HepG2 (cell line): Measurements from ENCODE around the gene DCTN1. TPM values are rescaled to one million over a fixed set of nuclear protein-coding genes. Genes with fewer than 3 reads are reported as not detected.

Experiments
- BRD4 ChIP-seq: sonication (generic); formaldehyde crosslinking; IDR thresholded peaks from 2 replicates; pipeline ENCODE4 v1.4.0; 2020; ENCODE audit warnings: missing genetic modification reagents
- HNRNPLL ChIP-seq: fragments of 200-400 bp; formaldehyde crosslinking; IDR thresholded peaks from 2 replicates; pipeline ENCODE4 v1.6.1; 2017; ENCODE audit warnings: mild to moderate bottlenecking, low read depth, low read length; ENCODE audit not compliant: poor library complexity, severe bottlenecking
- HOMEZ ChIP-seq: IDR thresholded peaks from 2 replicates; pipeline ENCODE4 v1.6.1; 2016; ENCODE audit warnings: low read depth
- LCORL ChIP-seq, 2 experiments: fragments of 450-650 bp in 1 of 2; sonication (generic) in 1 of 2; formaldehyde crosslinking in 1 of 2; IDR thresholded peaks; 2 replicates each; pipeline versions ENCODE4 v1.5.0 to v1.6.1; 2017 to 2020; ENCODE audit warnings: antibody characterized with exemption in 1 of 2, missing genetic modification reagents in 1 of 2
- NONO ChIP-seq, 2 experiments: fragments of 450-650 bp in 1 of 2; sonication (generic) in 1 of 2; formaldehyde crosslinking in 1 of 2; IDR thresholded peaks in 1 of 2; conservative IDR thresholded peaks in 1 of 2; 2 replicates each; pipeline versions ENCODE4 v1.6.1 to v1.8.0; 2017 to 2022; ENCODE audit warnings: mild to moderate bottlenecking in 1 of 2, missing genetic modification reagents in 1 of 2, moderate library complexity in 1 of 2
- SMAD9 ChIP-seq: sonication (generic); formaldehyde crosslinking; IDR thresholded peaks from 2 replicates; pipeline ENCODE4 v1.5.1; 2020; ENCODE audit warnings: mild to moderate bottlenecking, missing genetic modification reagents
- SRSF9 ChIP-seq: fragments of 200-400 bp; formaldehyde crosslinking; IDR thresholded peaks from 2 replicates; pipeline ENCODE4 v1.6.1; 2018; ENCODE audit warnings: borderline replicate concordance, mild to moderate bottlenecking, low read depth, low read length; ENCODE audit not compliant: insufficient read depth, poor library complexity, severe bottlenecking
- YEATS4 ChIP-seq: sonication (generic); formaldehyde crosslinking; IDR thresholded peaks from 2 replicates; pipeline ENCODE4 v1.4.0; 2020; ENCODE audit warnings: missing genetic modification reagents, borderline replicate concordance
- ZC3H13 ChIP-seq: sonication (generic); formaldehyde crosslinking; IDR thresholded peaks from 2 replicates; pipeline ENCODE4 v1.8.1; 2023; ENCODE audit warnings: mild to moderate bottlenecking, missing genetic modification reagents, moderate library complexity
- ZNF552 ChIP-seq: sonication (generic); formaldehyde crosslinking; IDR thresholded peaks from 2 replicates; pipeline ENCODE4 v1.9.0; 2022; ENCODE audit warnings: missing genetic modification reagents, mild to moderate bottlenecking, borderline replicate concordance
- ZNF564 ChIP-seq: sonication (generic); formaldehyde crosslinking; IDR thresholded peaks from 2 replicates; pipeline ENCODE4 v1.8.1; 2023; ENCODE audit warnings: mild to moderate bottlenecking, missing genetic modification reagents
- ZNF766 ChIP-seq: sonication (generic); formaldehyde crosslinking; IDR thresholded peaks from 2 replicates; pipeline ENCODE4 v1.5.0; 2020; ENCODE audit warnings: missing genetic modification reagents, borderline replicate concordance
- polyA plus RNA-seq, 8 experiments: library from polyadenylated mRNA; depleted of rRNA in 3 of 8; stranded (reverse) in 7 of 8; unstranded in 1 of 8; fragments of >200 nt; fragmentation: Illumina TruSeq in 4 of 8; extraction: Trizol in 4 of 8; gene quantifications; 2 replicates each; pipeline versions ENCODE4 v1.2.1 to v1.2.3, GENCODE V29; 2011 to 2016; ENCODE audit warnings: low read depth in 4 of 8, missing spikeins in 1 of 8, mixed read lengths in 1 of 8; ENCODE audit not compliant: insufficient read depth in 1 of 8
- total RNA-seq, 5 experiments: library from RNA; depleted of rRNA; stranded (reverse); fragments of >200 nt; fragmentation: Illumina TruSeq; extraction: Trizol; gene quantifications; 2 replicates each; pipeline ENCODE4 v1.2.3, GENCODE V29; 2016; ENCODE audit warnings: low read depth in 1 of 5
- TF ChIP-seq, protein P1 (sequence below): sonication (generic); formaldehyde crosslinking; IDR thresholded peaks from 2 replicates; pipeline ENCODE4 v1.4.0; 2020; ENCODE audit warnings: missing genetic modification reagents
- TF ChIP-seq, protein P2 (sequence below): IDR thresholded peaks from 2 replicates; pipeline ENCODE4 v1.6.1; 2016; ENCODE audit warnings: control low read depth
- TF ChIP-seq, protein P3 (sequence below), 2 experiments: sonication (generic) in 1 of 2; formaldehyde crosslinking in 1 of 2; IDR thresholded peaks; 2 replicates each; pipeline versions ENCODE4 v1.6.1 to v1.9.0; 2014 to 2022; ENCODE audit warnings: antibody characterized with exemption in 1 of 2, borderline replicate concordance in 1 of 2, inconsistent platforms in 1 of 2, low read depth in 1 of 2, missing genetic modification reagents in 1 of 2

The DCTN1 gene
- total and polyA plus RNA-seq, 2 of the 13 experiments (the other 11 are each of a cell fraction or from before 2014, with no cell fraction given), result 73.2 to 122 TPM

GRCh38 chr2:74421221-74421870, 41.2 kb upstream of the DCTN1 start, which contains the start of the genes C2orf81 and WDR54 (continued):
- TF ChIP-seq SRSF9 (no peak), BRD4 (CRISPR knock-in tag) (no peak), ZNF766 (CRISPR knock-in tag) (0 out of 2 replicates have a peak, but pooled peaks have one; percentile 38), HNRNPLL (peak; percentile 96), HOMEZ (CRISPR knock-in tag) (no peak), SMAD9 (CRISPR knock-in tag) (peak; percentile 86; the same call in 1 of the 2 replicates), LCORL (IDR thresholded peaks at IDR 0.05) (no peak), LCORL (CRISPR knock-in tag; IDR thresholded peaks at IDR 0.05) (no peak; the same call in 1 of the 2 replicates), ZNF552 (CRISPR knock-in tag) (no peak), ZNF564 (CRISPR knock-in tag) (no peak), ZC3H13 (CRISPR knock-in tag) (peak; percentile 40; the same call in 1 of the 2 replicates), NONO (IDR thresholded peaks at IDR 0.05) (no peak), NONO (CRISPR knock-in tag; conservative IDR thresholded peaks at IDR 0.05) (peak; percentile 59), YEATS4 (CRISPR knock-in tag) (peak; percentile 47; the same call in 1 of the 2 replicates)
- TF ChIP-seq, protein P1, sequence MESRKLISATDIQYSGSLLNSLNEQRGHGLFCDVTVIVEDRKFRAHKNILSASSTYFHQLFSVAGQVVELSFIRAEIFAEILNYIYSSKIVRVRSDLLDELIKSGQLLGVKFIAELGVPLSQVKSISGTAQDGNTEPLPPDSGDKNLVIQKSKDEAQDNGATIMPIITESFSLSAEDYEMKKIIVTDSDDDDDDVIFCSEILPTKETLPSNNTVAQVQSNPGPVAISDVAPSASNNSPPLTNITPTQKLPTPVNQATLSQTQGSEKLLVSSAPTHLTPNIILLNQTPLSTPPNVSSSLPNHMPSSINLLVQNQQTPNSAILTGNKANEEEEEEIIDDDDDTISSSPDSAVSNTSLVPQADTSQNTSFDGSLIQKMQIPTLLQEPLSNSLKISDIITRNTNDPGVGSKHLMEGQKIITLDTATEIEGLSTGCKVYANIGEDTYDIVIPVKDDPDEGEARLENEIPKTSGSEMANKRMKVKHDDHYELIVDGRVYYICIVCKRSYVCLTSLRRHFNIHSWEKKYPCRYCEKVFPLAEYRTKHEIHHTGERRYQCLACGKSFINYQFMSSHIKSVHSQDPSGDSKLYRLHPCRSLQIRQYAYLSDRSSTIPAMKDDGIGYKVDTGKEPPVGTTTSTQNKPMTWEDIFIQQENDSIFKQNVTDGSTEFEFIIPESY (CRISPR knock-in tag), result 0 out of 2 replicates have a peak, but pooled peaks have one; percentile 14
- TF ChIP-seq, protein P2, sequence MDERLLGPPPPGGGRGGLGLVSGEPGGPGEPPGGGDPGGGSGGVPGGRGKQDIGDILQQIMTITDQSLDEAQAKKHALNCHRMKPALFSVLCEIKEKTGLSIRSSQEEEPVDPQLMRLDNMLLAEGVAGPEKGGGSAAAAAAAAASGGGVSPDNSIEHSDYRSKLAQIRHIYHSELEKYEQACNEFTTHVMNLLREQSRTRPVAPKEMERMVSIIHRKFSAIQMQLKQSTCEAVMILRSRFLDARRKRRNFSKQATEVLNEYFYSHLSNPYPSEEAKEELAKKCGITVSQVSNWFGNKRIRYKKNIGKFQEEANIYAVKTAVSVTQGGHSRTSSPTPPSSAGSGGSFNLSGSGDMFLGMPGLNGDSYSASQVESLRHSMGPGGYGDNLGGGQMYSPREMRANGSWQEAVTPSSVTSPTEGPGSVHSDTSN (CRISPR knock-in tag), result no peak
- TF ChIP-seq, protein P3, sequence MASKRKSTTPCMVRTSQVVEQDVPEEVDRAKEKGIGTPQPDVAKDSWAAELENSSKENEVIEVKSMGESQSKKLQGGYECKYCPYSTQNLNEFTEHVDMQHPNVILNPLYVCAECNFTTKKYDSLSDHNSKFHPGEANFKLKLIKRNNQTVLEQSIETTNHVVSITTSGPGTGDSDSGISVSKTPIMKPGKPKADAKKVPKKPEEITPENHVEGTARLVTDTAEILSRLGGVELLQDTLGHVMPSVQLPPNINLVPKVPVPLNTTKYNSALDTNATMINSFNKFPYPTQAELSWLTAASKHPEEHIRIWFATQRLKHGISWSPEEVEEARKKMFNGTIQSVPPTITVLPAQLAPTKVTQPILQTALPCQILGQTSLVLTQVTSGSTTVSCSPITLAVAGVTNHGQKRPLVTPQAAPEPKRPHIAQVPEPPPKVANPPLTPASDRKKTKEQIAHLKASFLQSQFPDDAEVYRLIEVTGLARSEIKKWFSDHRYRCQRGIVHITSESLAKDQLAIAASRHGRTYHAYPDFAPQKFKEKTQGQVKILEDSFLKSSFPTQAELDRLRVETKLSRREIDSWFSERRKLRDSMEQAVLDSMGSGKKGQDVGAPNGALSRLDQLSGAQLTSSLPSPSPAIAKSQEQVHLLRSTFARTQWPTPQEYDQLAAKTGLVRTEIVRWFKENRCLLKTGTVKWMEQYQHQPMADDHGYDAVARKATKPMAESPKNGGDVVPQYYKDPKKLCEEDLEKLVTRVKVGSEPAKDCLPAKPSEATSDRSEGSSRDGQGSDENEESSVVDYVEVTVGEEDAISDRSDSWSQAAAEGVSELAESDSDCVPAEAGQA (IDR thresholded peaks at IDR 0.05; ENCODE audit: low read depth), result peak; percentile 50; the same call in 1 of the 2 replicates
- TF ChIP-seq, protein P3 (CRISPR knock-in tag; IDR thresholded peaks at IDR 0.05; ENCODE audit: borderline replicate concordance), result no peak
